ENCODE data around the gene INSIG1.

DNA sequence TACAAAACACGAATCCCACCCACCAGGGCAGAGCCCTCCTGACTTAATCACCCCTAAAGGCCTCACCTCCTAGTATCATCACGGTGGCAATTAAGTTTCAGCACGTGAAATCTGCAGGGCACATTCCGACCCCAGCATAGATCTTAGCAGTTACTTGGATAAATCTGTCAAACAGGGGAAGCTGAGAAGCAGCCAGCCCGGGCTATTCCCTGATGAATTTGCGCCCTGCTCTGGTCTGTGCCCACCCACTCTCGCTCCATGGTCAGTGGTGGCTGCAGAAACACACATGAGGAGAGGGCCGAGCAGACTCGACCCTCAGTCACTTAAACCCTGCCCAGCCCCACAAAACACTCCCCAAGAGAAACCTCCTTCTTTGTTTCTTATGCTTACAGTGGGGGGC lies 28.7 kb downstream of the INSIG1 start:
- TF ChIP-seq, protein P1, sequence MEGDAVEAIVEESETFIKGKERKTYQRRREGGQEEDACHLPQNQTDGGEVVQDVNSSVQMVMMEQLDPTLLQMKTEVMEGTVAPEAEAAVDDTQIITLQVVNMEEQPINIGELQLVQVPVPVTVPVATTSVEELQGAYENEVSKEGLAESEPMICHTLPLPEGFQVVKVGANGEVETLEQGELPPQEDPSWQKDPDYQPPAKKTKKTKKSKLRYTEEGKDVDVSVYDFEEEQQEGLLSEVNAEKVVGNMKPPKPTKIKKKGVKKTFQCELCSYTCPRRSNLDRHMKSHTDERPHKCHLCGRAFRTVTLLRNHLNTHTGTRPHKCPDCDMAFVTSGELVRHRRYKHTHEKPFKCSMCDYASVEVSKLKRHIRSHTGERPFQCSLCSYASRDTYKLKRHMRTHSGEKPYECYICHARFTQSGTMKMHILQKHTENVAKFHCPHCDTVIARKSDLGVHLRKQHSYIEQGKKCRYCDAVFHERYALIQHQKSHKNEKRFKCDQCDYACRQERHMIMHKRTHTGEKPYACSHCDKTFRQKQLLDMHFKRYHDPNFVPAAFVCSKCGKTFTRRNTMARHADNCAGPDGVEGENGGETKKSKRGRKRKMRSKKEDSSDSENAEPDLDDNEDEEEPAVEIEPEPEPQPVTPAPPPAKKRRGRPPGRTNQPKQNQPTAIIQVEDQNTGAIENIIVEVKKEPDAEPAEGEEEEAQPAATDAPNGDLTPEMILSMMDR (IDR thresholded peaks at IDR 0.05), result no peak
- no peak for TF ChIP-seq POLR2AphosphoS5 (IDR thresholded peaks at IDR 0.05)

Data from transverse colon (tissue), 4 donors.